Mesenchymal stem cell (in vitro differentiated cells and primary cell): Measurements from ENCODE around the gene FAHD1.

Source experiments
- DNase-seq: peaks from one replicate; pipeline ENCODE4 v3.0.0-alpha.2; 2013
- H2AFZ ChIP-seq: one replicate; pipeline ENCODE4 v1.6.1; 2013; ENCODE audit warnings: low read depth, mild to moderate bottlenecking, control low read depth, inconsistent platforms, low read length, moderate library complexity
- H2AK5ac ChIP-seq: 2 replicates; pipeline ENCODE4 v1.6.1; 2013; ENCODE audit warnings: low read length, moderate library complexity, mild to moderate bottlenecking, inconsistent platforms; ENCODE audit not compliant: severe bottlenecking
- H2BK120ac ChIP-seq: one replicate; pipeline ENCODE4 v1.6.1; 2013; ENCODE audit warnings: low read depth, mild to moderate bottlenecking, inconsistent platforms, low read length, moderate library complexity
- H2BK12ac ChIP-seq, 2 experiments: one replicate each; pipeline ENCODE4 v1.6.1; 2013; ENCODE audit warnings: inconsistent platforms in 2 of 2, low read length in 2 of 2, mild to moderate bottlenecking in 2 of 2, moderate library complexity in 2 of 2, control low read depth in 1 of 2
- H2BK15ac ChIP-seq: one replicate; pipeline ENCODE4 v1.6.1; 2013; ENCODE audit warnings: mild to moderate bottlenecking, low read depth, inconsistent platforms; ENCODE audit not compliant: poor library complexity, severe bottlenecking
- H2BK5ac ChIP-seq: 2 replicates; pipeline ENCODE4 v1.6.1; 2013; ENCODE audit warnings: low read depth, mild to moderate bottlenecking, low read length, control low read depth, inconsistent platforms; ENCODE audit not compliant: poor library complexity, severe bottlenecking
- H3K14ac ChIP-seq, 2 experiments: one replicate each; pipeline ENCODE4 v1.6.1; 2013; ENCODE audit warnings: inconsistent platforms in 2 of 2, low read length in 2 of 2, control low read depth in 1 of 2, mild to moderate bottlenecking in 1 of 2, moderate library complexity in 1 of 2
- H3K18ac ChIP-seq, 2 experiments: one replicate each; pipeline ENCODE4 v1.6.1; 2013; ENCODE audit warnings: inconsistent platforms in 2 of 2, low read length in 2 of 2, control low read depth in 1 of 2, low read depth in 1 of 2, mild to moderate bottlenecking in 1 of 2
- H3K23ac ChIP-seq, 2 experiments: one replicate each; pipeline ENCODE4 v1.6.1; 2013; ENCODE audit warnings: inconsistent platforms in 2 of 2, low read length in 2 of 2, mild to moderate bottlenecking in 2 of 2, moderate library complexity in 2 of 2, control low read depth in 1 of 2
- H3K27ac ChIP-seq: 2 replicates; pipeline ENCODE4 v1.5.1; 2013; ENCODE audit warnings: mild to moderate bottlenecking, moderate library complexity, low read length, control low read depth, inconsistent platforms; ENCODE audit not compliant: poor library complexity, severe bottlenecking
- H3K27me3 ChIP-seq, 2 experiments: 2 replicates each; pipeline versions ENCODE4 v1.6.1 to v1.7.0; 2013; ENCODE audit warnings: low read length in 2 of 2, mild to moderate bottlenecking in 2 of 2, moderate library complexity in 2 of 2, control low read depth in 1 of 2, inconsistent platforms in 1 of 2; ENCODE audit not compliant: control insufficient read depth in 1 of 2, insufficient read depth in 1 of 2
- H3K36me3 ChIP-seq, 2 experiments: 2 replicates each; pipeline versions ENCODE4 v1.6.1 to v1.7.0; 2013; ENCODE audit warnings: low read length in 2 of 2, control low read depth in 1 of 2, inconsistent platforms in 1 of 2, low read depth in 1 of 2, mild to moderate bottlenecking in 1 of 2; ENCODE audit not compliant: insufficient read depth in 2 of 2, control insufficient read depth in 1 of 2
- H3K4ac ChIP-seq, 2 experiments: one replicate each; pipeline ENCODE4 v1.6.1; 2013; ENCODE audit warnings: inconsistent platforms in 2 of 2, low read length in 2 of 2, mild to moderate bottlenecking in 2 of 2, moderate library complexity in 2 of 2, control low read depth in 1 of 2, low read depth in 1 of 2
- H3K4me1 ChIP-seq: 2 replicates; pipeline ENCODE4 v1.6.1; 2013; ENCODE audit warnings: low read depth, low read length, control low read depth; ENCODE audit not compliant: control insufficient read depth, insufficient read depth
- H3K4me2 ChIP-seq: 2 replicates; pipeline ENCODE4 v1.6.1; 2013; ENCODE audit warnings: low read length, mild to moderate bottlenecking, inconsistent platforms; ENCODE audit not compliant: poor library complexity, severe bottlenecking
- H3K4me3 ChIP-seq, 2 experiments: 2 replicates each; pipeline versions ENCODE4 v1.5.1 to v1.7.0; 2013; ENCODE audit warnings: low read length in 2 of 2, mild to moderate bottlenecking in 2 of 2, control low read depth in 1 of 2, low read depth in 1 of 2; ENCODE audit not compliant: insufficient read depth in 1 of 2
- H3K79me1 ChIP-seq: replicated peaks from 2 replicates; pipeline ENCODE4 v1.6.1; 2013; ENCODE audit warnings: mild to moderate bottlenecking, control low read depth, low read length, inconsistent platforms; ENCODE audit not compliant: poor library complexity, severe bottlenecking
- H3K9ac ChIP-seq: 2 replicates; pipeline ENCODE4 v1.7.0; 2013; ENCODE audit warnings: mild to moderate bottlenecking, low read length, moderate library complexity
- H3K9me3 ChIP-seq: 2 replicates; pipeline ENCODE4 v1.7.0; 2013; ENCODE audit warnings: mild to moderate bottlenecking, low read length; ENCODE audit not compliant: control insufficient read depth
- H4K8ac ChIP-seq: one replicate; pipeline ENCODE4 v1.6.1; 2013; ENCODE audit warnings: inconsistent platforms, mild to moderate bottlenecking, low read length, moderate library complexity
- H4K91ac ChIP-seq: one replicate; pipeline ENCODE4 v1.6.1; 2013; ENCODE audit warnings: mild to moderate bottlenecking, low read length, inconsistent platforms
- WGBS: methylation state at CpG from one replicate; pipeline ENCODE4 v1.1.7; 2013; ENCODE audit warnings: mixed read lengths; 5-methylcytosine and 5-hydroxymethylcytosine counted together

The FAHD1 gene

GRCh38 chr16:1817716-1818115 lies 9.3 kb upstream of the FAHD1 start:
- Histone ChIP-seq H3K79me1 (peaks cover 36% of the 10 kb centered on the region), H3K9ac (no peak overlapping the region), H3K27me3 (no peaks in the 10 kb centered on the region), H3K4ac (no peak overlapping the region), H3K27ac (no peak overlapping the region), H3K14ac (no peak overlapping the region), H2BK120ac (no peak overlapping the region), H3K9me3 (no peaks in the 10 kb centered on the region), H2AFZ (no peak overlapping the region), H3K4me1 (peaks cover 5% of the 10 kb centered on the region), H4K91ac (no peak overlapping the region), H3K36me3 (peaks cover 44 to 73% of the 10 kb centered on the region in 2 experiments), H2AK5ac (no peak overlapping the region), H2BK12ac (no peak overlapping the region), H2BK5ac (no peak overlapping the region), H3K4me3 (no peak overlapping the region), H3K18ac (no peak overlapping the region), H3K4me2 (no peak overlapping the region), H2BK15ac (no peak overlapping the region), H3K23ac (no peak overlapping the region), H4K8ac (no peak overlapping the region)
- no peak for DNase-seq
- 95% methylated on average over 17 of the region's 17 CpGs for WGBS

GRCh38 chr16:1818204-1818872 lies 8.7 kb upstream of the FAHD1 start:
- H4K8ac ChIP-seq, result no peak overlapping the region
- H3K36me3 ChIP-seq, result peaks cover 44 to 75% of the 10 kb centered on the region in 2 experiments
- H3K18ac ChIP-seq, result no peak overlapping the region
- H3K27ac ChIP-seq, result no peak overlapping the region
- no peak overlapping the region for H2AFZ ChIP-seq
- H2AK5ac ChIP-seq, result no peak overlapping the region
- H2BK12ac ChIP-seq, result no peak overlapping the region
- H3K23ac ChIP-seq, result no peak overlapping the region
- H4K91ac ChIP-seq, result no peak overlapping the region
- no peak overlapping the region for H3K4me3 ChIP-seq
- H3K14ac ChIP-seq, result no peak overlapping the region
- no peak overlapping the region for H3K4ac ChIP-seq
- no peaks in the 10 kb centered on the region for H3K27me3 ChIP-seq
- no peak overlapping the region for H3K9ac ChIP-seq
- no peaks in the 10 kb centered on the region for H3K4me1 ChIP-seq
- H3K4me2 ChIP-seq, result no peak overlapping the region
- H2BK120ac ChIP-seq, result no peak overlapping the region
- no peak overlapping the region for H2BK5ac ChIP-seq
- peaks cover 39% of the 10 kb centered on the region for H3K79me1 ChIP-seq
- H3K9me3 ChIP-seq, result no peaks in the 10 kb centered on the region
- 96% methylated on average over 27 of the region's 27 CpGs for WGBS
- H2BK15ac ChIP-seq, result no peak overlapping the region
- DNase-seq, result no peak

GRCh38 chr16:1818873-1819525 lies 8.0 kb upstream of the FAHD1 start:
- H3K4ac ChIP-seq, result no peak overlapping the region
- H3K18ac ChIP-seq, result no peak overlapping the region
- H3K4me2 ChIP-seq, result no peak overlapping the region
- H3K27me3 ChIP-seq, result no peaks in the 10 kb centered on the region
- H3K4me1 ChIP-seq, result peaks cover 3% of the 10 kb centered on the region
- DNase-seq, result no peak
- no peak overlapping the region for H2BK5ac ChIP-seq
- H4K8ac ChIP-seq, result no peak overlapping the region
- H3K9ac ChIP-seq, result no peak overlapping the region
- no peak overlapping the region for H3K27ac ChIP-seq
- no peaks in the 10 kb centered on the region for H3K9me3 ChIP-seq
- no peak overlapping the region for H2BK12ac ChIP-seq
- H2BK120ac ChIP-seq, result no peak overlapping the region
- no peak overlapping the region for H3K4me3 ChIP-seq
- peaks cover 38 to 72% of the 10 kb centered on the region in 2 experiments for H3K36me3 ChIP-seq
- no peak overlapping the region for H4K91ac ChIP-seq
- H2AK5ac ChIP-seq, result no peak overlapping the region
- H3K79me1 ChIP-seq, result peaks cover 39% of the 10 kb centered on the region
- no peak overlapping the region for H2BK15ac ChIP-seq
- WGBS, result 97% methylated on average over 35 of the region's 35 CpGs
- no peak overlapping the region for H2AFZ ChIP-seq
- no peak overlapping the region for H3K23ac ChIP-seq
- no peak overlapping the region for H3K14ac ChIP-seq

- WGBS, result 96% methylated on average over 15 of the region's 15 CpGs
- Histone ChIP-seq H2BK12ac (no peak overlapping the region), H3K79me1 (peaks cover 39% of the 10 kb centered on the region), H3K23ac (no peak overlapping the region), H4K8ac (no peak overlapping the region), H3K14ac (no peak overlapping the region), H3K27me3 (no peaks in the 10 kb centered on the region), H3K4me1 (peaks cover 3% of the 10 kb centered on the region), H2AFZ (no peak overlapping the region), H3K9ac (no peak overlapping the region), H3K4ac (no peak overlapping the region), H2BK15ac (no peak overlapping the region), H3K36me3 (peaks cover 37 to 72% of the 10 kb centered on the region in 2 experiments), H3K4me3 (no peak overlapping the region), H4K91ac (no peak overlapping the region), H3K9me3 (no peaks in the 10 kb centered on the region), H2AK5ac (no peak overlapping the region), H3K4me2 (no peak overlapping the region), H2BK5ac (no peak overlapping the region), H3K27ac (no peak overlapping the region), H2BK120ac (no peak overlapping the region), H3K18ac (no peak overlapping the region)
- no peak for DNase-seq
Observed at GRCh38 chr16:1819611-1820010, 7.4 kb upstream of the FAHD1 start.
